K562 (cell line): Measurements from ENCODE around the gene FANCC. TPM values are rescaled to one million over a fixed set of nuclear protein-coding genes. Genes with fewer than 3 reads are reported as not detected.

Source experiments
- EHMT2 ChIP-seq: fragments of 450-650 bp; IDR thresholded peaks from 2 replicates; pipeline ENCODE4 v1.6.1; 2018; ENCODE audit warnings: antibody characterized with exemption
- ELF2 ChIP-seq: fragments of 250-450 bp; sonication (Bioruptor Pico); IDR thresholded peaks from 2 replicates; pipeline ENCODE4 v1.5.0; 2021; ENCODE audit warnings: mild to moderate bottlenecking
- GATA2 ChIP-seq: sonication (generic); formaldehyde crosslinking; IDR thresholded peaks from 2 replicates; pipeline ENCODE4 v1.4.0; 2020; ENCODE audit warnings: mild to moderate bottlenecking, missing genetic modification reagents
- GATAD2A ChIP-seq: fragments of 450-650 bp; IDR thresholded peaks from 2 replicates; pipeline ENCODE4 v1.6.1; 2017
- HNRNPUL1 ChIP-seq: fragments of 200-400 bp; formaldehyde crosslinking; IDR thresholded peaks from 2 replicates; pipeline ENCODE4 v1.6.1; 2017; ENCODE audit warnings: low read length
- KAT7 ChIP-seq: sonication (generic); formaldehyde crosslinking; IDR thresholded peaks from 2 replicates; pipeline ENCODE4 v1.8.0; 2022; ENCODE audit warnings: missing genetic modification reagents, mild to moderate bottlenecking, borderline replicate concordance
- KDM1A ChIP-seq, 2 experiments: fragments of 450-650 bp; IDR thresholded peaks; 2 replicates each; pipeline ENCODE4 v1.6.1; 2016; ENCODE audit warnings: mild to moderate bottlenecking in 2 of 2
- KLF6 ChIP-seq: fragments of 250-450 bp; sonication (Bioruptor Pico); IDR thresholded peaks from 2 replicates; pipeline ENCODE4 v1.4.0; 2020; ENCODE audit warnings: mild to moderate bottlenecking, moderate library complexity, borderline replicate concordance
- NBN ChIP-seq: fragments of 450-650 bp; IDR thresholded peaks from 2 replicates; pipeline ENCODE4 v1.6.1; 2016; ENCODE audit warnings: low read depth, mild to moderate bottlenecking
- NELFE ChIP-seq: IDR thresholded peaks from 2 replicates; pipeline ENCODE4 v1.6.1; 2011; ENCODE audit warnings: mild to moderate bottlenecking; ENCODE audit not compliant: insufficient read depth, insufficient read length
- NFIC ChIP-seq: fragments of 450-650 bp; IDR thresholded peaks from 2 replicates; pipeline ENCODE4 v1.6.1; 2017; ENCODE audit warnings: mild to moderate bottlenecking, inconsistent platforms
- RBM15 ChIP-seq: fragments of 200-400 bp; formaldehyde crosslinking; IDR thresholded peaks from 2 replicates; pipeline ENCODE4 v1.6.1; 2018; ENCODE audit warnings: mild to moderate bottlenecking, low read length, moderate library complexity; ENCODE audit not compliant: insufficient read depth
- RFX7 ChIP-seq: fragments of 250-450 bp; sonication (Bioruptor Pico); IDR thresholded peaks from 2 replicates; pipeline ENCODE4 v1.5.1; 2021; ENCODE audit warnings: mild to moderate bottlenecking
- SIN3A ChIP-seq, 2 experiments: fragments of 150-350 bp in 1 of 2; IDR thresholded peaks; 2 replicates each; pipeline ENCODE4 v1.6.1; 2011 to 2016; ENCODE audit warnings: borderline replicate concordance in 2 of 2, low read depth in 2 of 2, low read length in 2 of 2, mild to moderate bottlenecking in 2 of 2, moderate library complexity in 2 of 2; ENCODE audit not compliant: control insufficient read depth in 1 of 2
- SP1 ChIP-seq: sonication (generic); formaldehyde crosslinking; IDR thresholded peaks from 2 replicates; pipeline ENCODE4 v1.8.1; 2022; ENCODE audit warnings: mild to moderate bottlenecking, missing genetic modification reagents
- TARDBP ChIP-seq: fragments of 450-650 bp; IDR thresholded peaks from 2 replicates; pipeline ENCODE4 v1.6.1; 2016
- TEAD2 ChIP-seq: fragments of 450-650 bp; IDR thresholded peaks from 2 replicates; pipeline ENCODE4 v1.6.1; 2016; ENCODE audit warnings: missing genetic modification characterization, control low read depth, missing compliant biosample characterization
- ZKSCAN8 ChIP-seq: fragments of 200-800 bp; sonication (Bioruptor generic); IDR thresholded peaks from 2 replicates; pipeline ENCODE4 v1.6.1; 2016; ENCODE audit warnings: missing genetic modification characterization, missing compliant biosample characterization
- ZNF311 ChIP-seq: fragments of 250-450 bp; sonication (Bioruptor Pico); IDR thresholded peaks from 2 replicates; pipeline ENCODE4 v1.4.0; 2020; ENCODE audit warnings: mild to moderate bottlenecking, moderate library complexity
- ZNF830 ChIP-seq: fragments of 250-450 bp; sonication (Bioruptor Pico); IDR thresholded peaks from 2 replicates; pipeline ENCODE4 v1.5.0; 2021; ENCODE audit warnings: mild to moderate bottlenecking
- polyA plus RNA-seq, 8 experiments: library from polyadenylated mRNA; depleted of rRNA in 4 of 8; stranded (reverse) in 5 of 8; unstranded in 3 of 8; fragments of >200 nt; fragmentation: Nextera tagmentation in 2 of 8; fragmentation: Illumina TruSeq in 1 of 8; extraction: Ambion mirVana in 2 of 8; extraction: Trizol in 1 of 8; gene quantifications; 2 replicates each; pipeline versions ENCODE4 v1.2.1 to v1.2.3, GENCODE V29; 2011 to 2014; ENCODE audit warnings: inconsistent platforms in 1 of 8, missing spikeins in 1 of 8
- total RNA-seq, 7 experiments: library from RNA; depleted of rRNA in 6 of 7; stranded (reverse); fragments of >200 nt in 6 of 7; fragmentation: Illumina TruSeq in 2 of 7; extraction: Trizol in 2 of 7; gene quantifications; 2 replicates each; pipeline versions ENCODE4 v1.2.1 to v1.2.3, GENCODE V29; 2011 to 2021; ENCODE audit warnings: low replicate concordance in 1 of 7
- TF ChIP-seq, protein P1 (sequence below): IDR thresholded peaks from 2 replicates; pipeline ENCODE4 v1.6.1; 2011; ENCODE audit warnings: borderline replicate concordance, low read depth, mild to moderate bottlenecking, moderate library complexity, low read length; ENCODE audit not compliant: insufficient read depth, poor library complexity, severe bottlenecking
- TF ChIP-seq, protein P2 (sequence below): sonication (generic); formaldehyde crosslinking; IDR thresholded peaks from 2 replicates; pipeline ENCODE4 v1.8.1; 2023; ENCODE audit warnings: missing genetic modification reagents, mild to moderate bottlenecking, borderline replicate concordance
- TF ChIP-seq, protein P3 (sequence below): fragments of 250-450 bp; sonication (Bioruptor Pico); IDR thresholded peaks from 2 replicates; pipeline ENCODE4 v1.6.1; 2021; ENCODE audit warnings: mild to moderate bottlenecking

FANCC gene
- total and polyA plus RNA-seq, 9 of the 15 experiments (the other 6 are each of a cell fraction or from before 2014, with no cell fraction given) = 4.6 to 18.4 (median 14.2) TPM

DNA sequence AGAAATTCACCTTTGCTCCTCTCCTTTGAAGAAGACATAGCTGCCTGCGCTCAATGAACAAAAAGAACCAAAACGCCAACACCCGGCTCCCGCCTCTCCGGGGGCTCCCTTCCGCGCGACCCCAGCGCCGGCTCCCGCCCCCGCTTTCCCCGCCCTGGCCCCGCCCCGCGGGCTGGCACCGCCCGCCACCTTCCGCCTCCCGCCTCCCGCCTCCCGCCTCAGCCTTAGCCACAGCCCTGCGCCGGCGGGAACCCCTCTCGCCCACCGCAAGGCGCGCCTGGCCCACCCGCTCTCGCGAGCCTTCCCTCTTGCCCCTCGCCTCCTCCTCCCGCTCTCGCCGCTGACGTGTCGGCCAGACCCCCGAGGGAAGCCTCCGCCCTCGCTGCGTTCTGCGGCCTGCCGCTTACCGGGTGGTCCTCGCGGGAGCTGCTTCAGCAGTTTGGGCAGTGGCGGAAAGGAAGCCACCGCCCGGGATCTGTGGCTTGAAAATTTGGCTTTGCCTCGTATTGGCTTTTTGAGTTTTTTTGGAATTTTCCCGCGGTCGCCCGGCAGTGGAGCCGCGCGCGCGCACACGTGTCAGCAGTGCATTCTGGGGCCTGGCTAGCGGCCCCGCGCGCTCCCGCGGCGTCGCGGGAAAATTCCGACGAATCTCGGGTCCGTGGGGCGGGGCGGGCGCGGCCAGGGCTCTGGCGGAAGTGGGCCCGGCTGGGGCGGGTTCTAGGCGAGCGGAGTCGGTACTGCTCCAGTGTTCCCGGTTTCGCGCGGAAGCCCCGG lies at the start of gene FANCC (continued):
- TF ChIP-seq RBM15 = no peak
- TF ChIP-seq, protein P1, sequence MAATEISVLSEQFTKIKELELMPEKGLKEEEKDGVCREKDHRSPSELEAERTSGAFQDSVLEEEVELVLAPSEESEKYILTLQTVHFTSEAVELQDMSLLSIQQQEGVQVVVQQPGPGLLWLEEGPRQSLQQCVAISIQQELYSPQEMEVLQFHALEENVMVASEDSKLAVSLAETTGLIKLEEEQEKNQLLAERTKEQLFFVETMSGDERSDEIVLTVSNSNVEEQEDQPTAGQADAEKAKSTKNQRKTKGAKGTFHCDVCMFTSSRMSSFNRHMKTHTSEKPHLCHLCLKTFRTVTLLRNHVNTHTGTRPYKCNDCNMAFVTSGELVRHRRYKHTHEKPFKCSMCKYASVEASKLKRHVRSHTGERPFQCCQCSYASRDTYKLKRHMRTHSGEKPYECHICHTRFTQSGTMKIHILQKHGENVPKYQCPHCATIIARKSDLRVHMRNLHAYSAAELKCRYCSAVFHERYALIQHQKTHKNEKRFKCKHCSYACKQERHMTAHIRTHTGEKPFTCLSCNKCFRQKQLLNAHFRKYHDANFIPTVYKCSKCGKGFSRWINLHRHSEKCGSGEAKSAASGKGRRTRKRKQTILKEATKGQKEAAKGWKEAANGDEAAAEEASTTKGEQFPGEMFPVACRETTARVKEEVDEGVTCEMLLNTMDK = no peak
- peak; percentile 45; the same call in 1 of the 2 replicates for TF ChIP-seq TARDBP
- TF ChIP-seq ZNF311 (CRISPR knock-in tag) = no peak
- TF ChIP-seq, protein P2, sequence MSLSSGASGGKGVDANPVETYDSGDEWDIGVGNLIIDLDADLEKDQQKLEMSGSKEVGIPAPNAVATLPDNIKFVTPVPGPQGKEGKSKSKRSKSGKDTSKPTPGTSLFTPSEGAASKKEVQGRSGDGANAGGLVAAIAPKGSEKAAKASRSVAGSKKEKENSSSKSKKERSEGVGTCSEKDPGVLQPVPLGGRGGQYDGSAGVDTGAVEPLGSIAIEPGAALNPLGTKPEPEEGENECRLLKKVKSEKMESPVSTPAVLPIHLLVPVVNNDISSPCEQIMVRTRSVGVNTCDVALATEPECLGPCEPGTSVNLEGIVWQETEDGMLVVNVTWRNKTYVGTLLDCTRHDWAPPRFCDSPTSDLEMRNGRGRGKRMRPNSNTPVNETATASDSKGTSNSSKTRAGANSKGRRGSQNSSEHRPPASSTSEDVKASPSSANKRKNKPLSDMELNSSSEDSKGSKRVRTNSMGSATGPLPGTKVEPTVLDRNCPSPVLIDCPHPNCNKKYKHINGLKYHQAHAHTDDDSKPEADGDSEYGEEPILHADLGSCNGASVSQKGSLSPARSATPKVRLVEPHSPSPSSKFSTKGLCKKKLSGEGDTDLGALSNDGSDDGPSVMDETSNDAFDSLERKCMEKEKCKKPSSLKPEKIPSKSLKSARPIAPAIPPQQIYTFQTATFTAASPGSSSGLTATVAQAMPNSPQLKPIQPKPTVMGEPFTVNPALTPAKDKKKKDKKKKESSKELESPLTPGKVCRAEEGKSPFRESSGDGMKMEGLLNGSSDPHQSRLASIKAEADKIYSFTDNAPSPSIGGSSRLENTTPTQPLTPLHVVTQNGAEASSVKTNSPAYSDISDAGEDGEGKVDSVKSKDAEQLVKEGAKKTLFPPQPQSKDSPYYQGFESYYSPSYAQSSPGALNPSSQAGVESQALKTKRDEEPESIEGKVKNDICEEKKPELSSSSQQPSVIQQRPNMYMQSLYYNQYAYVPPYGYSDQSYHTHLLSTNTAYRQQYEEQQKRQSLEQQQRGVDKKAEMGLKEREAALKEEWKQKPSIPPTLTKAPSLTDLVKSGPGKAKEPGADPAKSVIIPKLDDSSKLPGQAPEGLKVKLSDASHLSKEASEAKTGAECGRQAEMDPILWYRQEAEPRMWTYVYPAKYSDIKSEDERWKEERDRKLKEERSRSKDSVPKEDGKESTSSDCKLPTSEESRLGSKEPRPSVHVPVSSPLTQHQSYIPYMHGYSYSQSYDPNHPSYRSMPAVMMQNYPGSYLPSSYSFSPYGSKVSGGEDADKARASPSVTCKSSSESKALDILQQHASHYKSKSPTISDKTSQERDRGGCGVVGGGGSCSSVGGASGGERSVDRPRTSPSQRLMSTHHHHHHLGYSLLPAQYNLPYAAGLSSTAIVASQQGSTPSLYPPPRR (CRISPR knock-in tag) = no peak
- TF ChIP-seq ZKSCAN8 (CRISPR knock-in tag) = no peak
- no peak for TF ChIP-seq RFX7 (CRISPR knock-in tag)
- TF ChIP-seq TEAD2 (tag) = no peak
- no peak for TF ChIP-seq GATAD2A
- TF ChIP-seq, protein P3, sequence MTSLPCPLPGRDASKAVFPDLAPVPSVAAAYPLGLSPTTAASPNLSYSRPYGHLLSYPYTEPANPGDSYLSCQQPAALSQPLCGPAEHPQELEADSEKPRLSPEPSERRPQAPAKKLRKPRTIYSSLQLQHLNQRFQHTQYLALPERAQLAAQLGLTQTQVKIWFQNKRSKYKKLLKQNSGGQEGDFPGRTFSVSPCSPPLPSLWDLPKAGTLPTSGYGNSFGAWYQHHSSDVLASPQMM = no peak
- no peak for TF ChIP-seq HNRNPUL1
- TF ChIP-seq EHMT2 = no peak
- TF ChIP-seq KAT7 (CRISPR knock-in tag) = no peak
- TF ChIP-seq NELFE = no peak
- TF ChIP-seq SIN3A (IDR thresholded peaks at IDR 0.05; ENCODE audit: borderline replicate concordance in 2 of 2, control insufficient read depth in 1 of 2, low read depth in 2 of 2, low read length in 2 of 2) = peak; percentile 10 to 65; a peak in 2 of 4 replicates
- peak; percentile 65; the same call in 1 of the 2 replicates for TF ChIP-seq SP1 (CRISPR knock-in tag)
- peak; percentile 64 for TF ChIP-seq NFIC
- peak; percentile 36 for TF ChIP-seq ELF2 (CRISPR knock-in tag)
- TF ChIP-seq ZNF830 (CRISPR knock-in tag) = no peak
- no peak; the same call in 1 of the 2 replicates for TF ChIP-seq NBN
- TF ChIP-seq KLF6 (CRISPR knock-in tag) = no peak
- TF ChIP-seq KDM1A (IDR thresholded peaks at IDR 0.05) = no peak
- TF ChIP-seq GATA2 (CRISPR knock-in tag) = no peak
